ENCODE measurements around the gene POLR2B.
"Not testable (repeated sequence)": the region's sequence is repeated elsewhere in the genome, so short reads cannot be mapped to it uniquely, and the experiment has no call there.

Gene POLR2B

DNA sequence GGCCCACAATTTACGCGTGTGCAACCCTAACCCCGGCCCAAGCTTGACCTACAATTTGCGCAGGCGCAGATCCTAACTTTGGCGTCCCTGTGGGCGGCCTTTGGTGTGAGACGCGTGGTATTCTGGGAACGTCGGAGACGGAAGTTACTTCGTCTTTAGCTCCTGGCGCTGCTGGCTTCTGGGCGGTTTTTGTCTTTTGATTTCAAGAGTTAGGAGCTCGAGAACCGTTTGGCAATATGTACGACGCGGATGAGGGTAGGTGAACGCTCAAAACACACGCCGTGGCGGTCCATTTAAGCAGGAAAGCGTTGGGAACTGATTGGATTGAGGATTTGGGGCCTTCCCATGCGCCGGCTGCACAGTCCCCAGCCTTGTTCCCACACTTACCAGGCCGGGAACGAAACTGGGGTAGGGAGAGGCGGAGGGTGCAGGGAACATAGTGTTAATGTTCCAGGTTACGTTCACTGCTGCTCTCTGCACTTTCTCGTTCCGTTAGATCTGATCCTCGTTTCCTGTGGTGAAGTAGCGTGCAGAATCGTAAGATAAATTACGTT is at the start of gene POLR2B:
TSS of gene POLR2B (plus strand) at position 147 of the 554 bp plus-strand sequence. CDS start at position 237, 90 bp downstream.
- DNase-seq, result peak; percentile 84

DNA sequence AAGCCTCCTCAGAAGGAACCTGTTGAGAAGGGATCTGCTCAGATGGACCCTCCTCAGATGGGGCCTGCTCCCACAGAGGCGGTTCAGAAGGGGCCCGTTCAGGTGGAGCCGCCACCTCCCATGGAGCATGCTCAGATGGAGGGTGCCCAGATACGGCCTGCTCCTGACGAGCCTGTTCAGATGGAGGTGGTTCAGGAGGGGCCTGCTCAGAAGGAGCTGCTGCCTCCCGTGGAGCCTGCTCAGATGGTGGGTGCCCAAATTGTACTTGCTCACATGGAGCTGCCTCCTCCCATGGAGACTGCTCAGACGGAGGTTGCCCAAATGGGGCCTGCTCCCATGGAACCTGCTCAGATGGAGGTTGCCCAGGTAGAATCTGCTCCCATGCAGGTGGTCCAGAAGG is 48.1 kb upstream of the POLR2B start:
- no peak for DNase-seq

DNA sequence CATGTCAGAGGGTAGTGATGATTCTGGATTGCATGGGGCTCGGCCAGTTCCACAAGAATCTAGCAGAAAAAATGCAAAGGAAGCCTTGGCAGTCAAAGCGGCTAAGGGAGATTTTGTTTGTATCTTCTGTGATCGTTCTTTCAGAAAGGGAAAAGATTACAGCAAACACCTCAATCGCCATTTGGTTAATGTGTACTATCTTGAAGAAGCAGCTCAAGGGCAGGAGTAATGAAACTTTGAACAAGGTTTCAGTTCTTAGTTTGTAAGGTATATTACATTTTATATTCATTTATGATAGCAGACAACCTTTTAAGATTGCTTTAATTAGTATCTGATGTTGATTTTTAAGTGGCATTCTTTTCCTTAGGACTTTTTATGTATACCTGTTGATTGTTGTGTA is 46.8 kb upstream of the POLR2B start:
- DNase-seq, result no peak

DNA sequence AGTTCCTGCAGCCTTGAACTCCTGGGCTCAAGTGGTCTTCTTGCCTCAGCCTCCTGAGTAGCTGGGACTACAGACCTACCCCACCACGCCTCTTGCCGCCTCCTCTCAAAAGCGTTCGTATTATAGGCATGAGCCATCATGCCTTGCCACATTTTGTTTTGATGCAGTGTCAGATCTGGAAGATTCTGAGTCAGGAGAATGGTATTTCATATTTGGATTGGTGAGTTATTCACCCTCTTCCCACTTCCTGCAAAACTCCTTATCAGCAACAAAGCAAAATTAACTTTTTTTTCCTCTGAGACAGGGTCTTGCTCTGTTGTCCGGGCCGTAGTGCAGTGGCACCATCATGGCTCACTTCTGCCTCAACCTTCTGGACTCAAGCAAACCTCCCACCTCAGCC is 41.4 kb upstream of the POLR2B start:
- DNase-seq, result no peak

DNA sequence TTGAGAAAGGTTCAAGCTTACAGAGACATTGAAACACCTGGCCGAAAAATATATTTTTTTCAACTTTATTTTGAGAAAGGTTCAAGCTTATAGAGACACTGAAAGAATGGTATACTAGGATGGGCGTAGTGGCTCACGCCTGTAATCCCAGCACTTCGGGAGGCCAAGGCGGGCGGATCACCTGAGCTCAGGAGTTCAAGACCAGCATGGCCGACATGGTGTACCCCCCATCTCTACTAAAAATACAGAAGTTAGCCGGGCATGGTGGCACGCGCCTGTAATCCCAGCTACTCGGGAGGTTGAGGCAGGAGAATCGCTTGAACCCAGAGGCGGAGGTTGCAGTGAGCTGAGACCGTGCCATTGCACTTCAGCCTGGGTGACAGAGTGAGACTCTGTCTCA is 38.9 kb upstream of the POLR2B start:
- DNase-seq, result not testable (repeated sequence)

DNA sequence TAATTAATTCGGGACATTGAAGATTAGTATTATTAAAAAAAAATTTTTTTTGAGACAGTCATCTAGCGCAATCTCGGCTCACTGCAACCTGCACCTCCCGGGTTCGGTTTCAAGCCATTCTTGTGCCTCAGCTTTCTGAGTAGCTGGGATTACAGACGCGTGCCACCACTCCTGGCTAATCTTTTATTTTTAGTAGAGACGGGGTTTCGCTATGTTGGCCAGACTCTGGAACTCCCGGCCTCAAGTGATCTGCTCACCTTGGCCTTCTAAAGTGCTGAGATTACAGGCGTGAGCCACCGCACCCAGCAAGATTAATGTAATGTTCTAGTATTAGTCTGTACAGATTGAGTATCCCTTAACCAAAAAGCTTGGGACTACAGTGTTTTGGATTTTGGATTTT is 38.3 kb upstream of the POLR2B start:
- no peak for DNase-seq

DNA sequence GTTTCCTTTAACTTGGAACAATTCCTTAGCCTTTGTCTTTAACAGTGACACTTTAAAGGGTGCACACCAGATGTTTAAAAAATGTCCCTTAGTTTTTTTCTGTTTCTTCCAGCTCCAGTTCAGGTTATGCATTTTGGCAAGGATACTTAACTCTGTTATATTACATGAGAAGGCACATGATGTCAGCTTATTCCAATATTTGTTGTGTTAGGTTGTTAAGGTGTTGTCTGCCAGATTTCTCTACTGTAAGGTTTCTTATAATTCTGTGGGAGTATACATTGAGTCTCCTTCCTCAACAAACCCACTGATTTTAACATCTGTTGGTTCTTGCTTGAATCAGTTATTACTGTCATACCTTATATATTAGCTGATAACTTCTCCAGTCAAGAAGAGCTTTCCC is 37.7 kb upstream of the POLR2B start:
- no peak for DNase-seq

DNA sequence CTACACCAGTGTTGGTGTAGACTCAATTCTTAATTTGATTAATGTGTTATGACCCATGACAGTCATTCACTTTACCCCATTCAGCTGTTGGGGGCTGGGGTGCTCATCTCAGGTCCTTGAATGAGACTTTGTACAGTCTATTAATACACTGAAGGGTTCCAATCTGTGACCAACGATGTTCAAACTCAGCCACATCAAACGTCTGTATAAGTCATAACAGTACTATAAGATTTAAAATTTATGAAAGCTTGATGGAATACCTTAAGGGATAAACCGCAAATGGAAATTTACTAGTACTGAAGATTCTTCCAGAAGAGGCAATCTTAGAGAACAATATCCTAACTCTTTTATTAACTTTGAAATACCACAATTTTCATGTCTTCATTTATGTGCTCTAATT is 37.3 kb upstream of the POLR2B start:
- DNase-seq, result no peak

DNA sequence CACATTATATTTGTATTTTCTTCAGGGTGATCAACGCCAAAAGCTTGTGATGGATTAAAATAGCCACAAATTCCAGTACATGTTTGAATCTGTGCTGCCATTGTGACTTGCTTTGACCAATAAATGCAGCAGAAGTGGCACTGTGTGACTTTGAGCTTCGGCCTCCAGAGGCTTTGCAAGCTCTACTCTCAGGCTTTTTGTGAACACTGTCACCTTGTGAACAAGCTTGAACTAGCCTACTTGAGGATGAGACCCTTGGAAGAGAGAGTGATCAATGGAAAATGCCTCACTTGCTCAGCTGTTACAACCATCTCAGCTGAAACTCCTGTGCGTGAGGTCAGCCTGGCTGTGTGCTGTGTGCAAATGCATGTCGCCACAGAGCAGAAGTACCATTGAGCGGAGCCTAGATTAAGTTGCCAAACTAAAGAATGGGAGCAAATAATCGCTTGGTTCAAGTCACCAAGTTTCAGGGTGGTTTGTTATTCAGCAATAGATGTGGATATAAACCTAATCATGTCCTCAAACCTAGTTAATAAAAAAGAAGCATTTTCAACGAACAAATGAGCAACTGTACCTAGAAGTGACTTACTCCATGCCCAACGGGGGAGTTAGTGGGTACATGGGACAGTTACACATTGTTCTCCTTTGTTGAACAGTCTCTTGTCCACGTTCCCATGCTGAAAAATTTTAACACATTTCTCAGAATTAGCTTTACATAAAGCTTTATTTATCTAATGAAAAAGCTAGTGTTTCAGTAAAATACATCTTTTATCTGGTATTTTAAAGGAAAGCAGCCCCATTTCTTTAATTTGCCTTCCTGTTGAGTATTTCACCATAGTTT is 24.8 kb upstream of the POLR2B start:
- no peak for DNase-seq

DNA sequence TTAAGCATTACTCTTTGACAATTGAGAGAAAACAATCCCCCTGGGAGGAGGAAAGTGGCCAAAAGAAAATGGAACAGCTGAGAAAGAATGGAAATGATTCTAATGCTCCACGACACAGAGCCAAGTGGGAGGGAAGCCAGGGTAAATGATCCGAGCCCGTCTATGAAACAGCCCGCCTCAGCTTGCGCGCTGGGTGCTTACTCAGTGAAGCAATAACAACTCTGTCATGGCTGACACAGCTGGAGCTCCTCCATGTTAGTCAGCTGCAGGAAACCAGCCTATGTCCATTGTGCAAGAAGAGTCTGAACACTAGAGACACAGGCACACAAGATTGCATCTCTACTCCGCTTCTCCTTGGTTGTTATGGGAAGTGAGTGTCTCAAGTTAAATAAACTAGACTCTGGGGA is 20.6 kb upstream of the POLR2B start:
- DNase-seq, result no peak

DNA sequence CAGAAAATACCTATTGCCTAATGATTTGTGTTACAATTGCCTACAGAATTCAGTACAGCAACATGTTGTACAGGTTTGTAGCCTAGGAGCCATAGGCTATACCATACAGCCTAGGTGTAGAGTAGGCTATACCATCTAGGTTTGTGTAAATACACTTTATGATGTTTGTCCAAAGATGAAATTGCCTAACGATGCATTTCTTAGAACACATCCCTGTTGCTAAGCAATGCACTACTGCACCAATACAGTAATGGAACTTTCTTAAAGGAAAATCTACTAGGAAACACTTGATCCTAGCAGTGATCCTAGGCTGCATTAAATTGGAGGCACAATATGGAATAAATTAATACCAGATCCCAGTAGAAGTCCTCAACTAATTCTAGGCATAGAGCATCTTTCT is 19.6 kb upstream of the POLR2B start:
- no peak for DNase-seq

DNA sequence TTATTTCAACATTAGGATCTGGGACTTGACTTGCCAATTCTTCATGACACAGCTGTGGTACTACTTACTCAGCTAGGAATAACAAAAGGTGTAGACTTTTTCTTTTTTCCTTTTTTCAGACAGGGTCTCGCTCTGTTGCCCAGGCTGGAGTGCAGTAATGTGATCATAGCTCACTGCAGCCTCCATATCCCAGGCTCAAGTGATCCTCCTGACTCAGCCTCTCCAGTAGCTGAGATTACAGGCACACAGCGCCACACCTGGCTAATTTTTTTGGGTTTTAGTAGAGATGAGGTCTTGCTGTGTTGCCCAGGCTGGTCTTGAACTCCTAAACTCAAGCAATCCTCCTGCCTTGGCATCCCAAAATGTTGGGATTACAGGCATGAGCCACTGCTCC is 17.6 kb upstream of the POLR2B start:
- DNase-seq, result no peak

DNA sequence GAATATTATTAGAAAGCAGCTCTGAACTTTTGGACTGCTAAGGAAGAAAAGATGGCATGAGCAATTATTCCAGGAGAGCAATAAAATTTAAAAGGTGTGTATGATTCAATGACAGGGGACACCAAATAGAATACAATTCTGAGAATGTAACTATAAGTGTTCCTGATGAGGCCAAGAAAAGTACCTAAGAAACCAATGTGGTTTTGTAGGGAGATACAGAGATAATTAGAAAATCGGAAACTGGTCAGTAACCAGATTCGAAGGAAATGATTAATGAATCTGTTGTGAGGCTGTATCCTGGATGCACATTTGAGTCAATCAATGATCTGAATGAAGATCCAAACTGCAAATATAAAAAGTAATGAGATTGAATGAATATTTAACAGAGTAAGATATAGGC is 7.3 kb upstream of the POLR2B start:
- no peak for DNase-seq

DNA sequence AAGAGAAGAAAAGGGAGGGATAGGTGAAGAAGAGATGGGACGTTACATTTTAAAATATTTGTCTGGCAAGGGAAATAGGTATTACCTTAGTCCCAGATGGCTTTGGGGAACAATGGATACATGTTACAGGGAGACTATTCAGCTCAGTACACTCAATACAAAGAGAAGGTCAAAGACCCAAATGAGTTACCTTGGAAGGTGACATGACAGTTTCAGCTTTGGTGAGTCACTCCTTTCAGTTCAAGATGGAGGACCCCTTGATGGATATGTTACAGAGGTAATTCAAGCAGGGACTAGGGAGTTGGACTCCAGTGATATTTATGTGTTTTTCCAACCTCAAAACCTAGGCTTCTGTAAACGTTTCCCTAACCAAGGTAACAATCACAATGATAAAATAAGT is 6.3 kb upstream of the POLR2B start:
- DNase-seq, result no peak

DNA sequence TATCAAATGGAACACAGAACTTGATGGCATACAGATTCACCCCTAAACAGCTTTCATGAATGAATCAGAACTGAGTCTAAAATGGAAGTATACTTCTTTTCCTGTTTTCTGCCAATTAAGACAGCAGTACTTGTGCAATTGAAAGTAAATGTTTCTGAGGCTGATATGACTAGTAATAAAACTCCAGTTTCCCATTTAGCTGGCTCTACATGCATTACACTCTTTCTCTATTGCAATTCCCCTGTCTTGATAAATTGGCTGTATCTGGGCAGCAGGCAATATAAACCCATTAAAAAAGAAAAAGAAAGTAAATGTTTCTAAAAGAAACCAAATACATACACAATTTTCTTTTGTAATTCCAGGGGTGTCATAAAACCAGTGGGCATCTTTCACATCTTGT is 5.9 kb upstream of the POLR2B start:
- DNase-seq, result no peak

DNA sequence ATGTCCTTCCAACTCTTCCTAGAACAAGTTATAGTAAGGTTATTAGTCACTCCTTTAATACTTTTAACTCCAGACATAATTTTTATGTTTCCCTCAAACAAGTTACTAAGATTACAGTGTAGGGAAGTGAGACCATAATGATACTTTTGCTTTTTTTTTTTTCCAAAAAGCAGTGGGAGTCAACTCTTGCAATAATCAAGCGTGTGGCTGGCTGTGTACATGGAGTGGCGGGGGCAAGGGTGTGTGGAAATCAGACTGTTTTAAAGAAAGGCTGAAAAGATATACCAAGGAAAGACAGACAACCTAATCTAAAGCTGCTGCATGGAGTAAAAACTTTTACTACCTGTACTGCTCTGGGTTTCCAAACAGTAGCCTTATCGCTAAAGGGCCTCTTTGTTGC is 5.4 kb upstream of the POLR2B start:
- DNase-seq, result no peak

DNA sequence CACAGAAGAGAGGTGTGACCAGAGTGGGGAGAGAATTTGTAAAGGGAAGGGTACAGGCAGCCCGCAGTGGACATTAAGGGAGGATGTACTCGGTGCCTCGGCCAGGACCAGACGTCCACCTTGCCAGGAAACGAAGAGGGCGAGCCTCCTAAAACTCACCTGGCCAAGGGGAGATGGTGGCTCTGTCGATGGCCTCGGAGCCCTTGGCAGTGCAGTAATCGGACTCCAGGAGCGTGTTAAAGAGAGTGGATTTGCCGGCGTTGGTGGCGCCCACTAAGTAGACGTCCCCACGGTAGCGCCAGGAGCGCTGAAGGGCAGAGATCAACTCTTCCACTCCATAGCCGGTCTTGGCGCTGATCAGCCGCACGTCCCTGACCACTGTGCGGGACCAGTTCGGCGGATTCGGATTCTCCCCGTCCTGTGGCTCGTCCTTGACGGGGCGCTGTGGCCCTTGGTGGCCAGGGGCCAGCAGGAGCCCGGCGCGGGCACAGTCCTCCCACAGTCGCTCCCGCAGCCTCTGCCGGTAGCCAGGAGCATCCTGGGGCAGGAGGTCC is 2.3 kb upstream of the POLR2B start:
- DNase-seq, result no peak

DNA sequence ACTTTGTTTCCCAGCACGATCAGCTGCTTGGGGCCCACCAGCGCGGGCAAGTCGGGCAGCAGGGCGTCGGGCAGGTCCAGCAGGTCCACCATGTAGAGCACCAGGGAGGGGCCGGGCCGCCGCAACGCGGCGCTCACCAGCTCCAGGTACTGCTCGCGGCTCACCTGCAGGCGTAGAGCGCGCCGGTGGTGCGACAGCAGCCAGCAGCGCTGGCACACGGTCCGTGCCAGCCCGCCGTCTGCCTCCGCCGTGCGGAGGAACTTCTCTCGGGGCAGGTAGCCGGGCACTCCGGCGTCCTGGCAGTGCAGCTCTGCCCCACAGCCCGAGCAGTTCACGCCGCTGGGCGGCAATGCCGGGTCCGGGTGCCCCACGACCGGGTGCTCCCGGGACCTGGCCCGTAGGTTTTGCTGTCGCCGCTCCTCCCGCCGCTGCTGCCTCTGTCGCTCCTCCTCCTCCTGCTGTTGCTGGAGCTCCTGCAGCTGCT is 1.8 kb upstream of the POLR2B start:
- DNase-seq, result no peak

DNA sequence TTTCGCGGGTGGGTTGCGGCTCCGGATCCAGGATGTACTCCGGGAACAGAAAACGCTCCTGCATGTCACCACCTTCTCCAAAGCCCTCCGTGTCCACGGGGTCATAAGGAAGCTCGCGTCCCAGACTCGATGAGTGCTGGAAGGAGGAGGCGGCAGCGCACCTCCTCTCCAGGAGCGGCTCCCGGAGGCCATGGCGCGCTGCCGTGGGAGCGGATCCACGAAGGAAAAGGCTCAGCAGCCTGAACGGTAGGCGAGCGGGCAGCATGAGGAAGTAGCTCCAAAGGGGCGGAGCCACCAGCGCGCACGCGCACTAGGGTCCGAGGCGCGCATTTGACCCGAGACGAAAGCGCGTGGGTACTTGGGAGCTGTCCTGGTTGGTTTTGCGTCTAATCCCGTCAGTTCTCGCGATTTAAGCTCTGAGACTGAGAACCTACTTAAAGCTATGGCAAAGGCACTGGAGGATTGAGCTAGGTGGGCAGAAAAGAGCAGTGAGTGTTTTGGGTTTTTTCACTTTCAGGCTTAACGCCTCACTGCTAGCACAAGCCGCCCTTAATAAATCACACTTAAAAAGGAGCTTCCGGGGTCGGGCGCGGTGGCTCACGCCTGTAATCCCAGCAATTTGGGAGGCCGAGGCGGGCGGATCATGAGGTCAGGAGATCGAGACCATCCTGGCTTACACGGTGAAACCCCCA is 1.2 kb upstream of the POLR2B start, which contains the start of gene NOA1:
TSS of gene NOA1 (minus strand) at position 286 of the 692 bp plus-strand sequence. CDS start at position 265, 21 bp downstream.
- peak; percentile 98 for DNase-seq

DNA sequence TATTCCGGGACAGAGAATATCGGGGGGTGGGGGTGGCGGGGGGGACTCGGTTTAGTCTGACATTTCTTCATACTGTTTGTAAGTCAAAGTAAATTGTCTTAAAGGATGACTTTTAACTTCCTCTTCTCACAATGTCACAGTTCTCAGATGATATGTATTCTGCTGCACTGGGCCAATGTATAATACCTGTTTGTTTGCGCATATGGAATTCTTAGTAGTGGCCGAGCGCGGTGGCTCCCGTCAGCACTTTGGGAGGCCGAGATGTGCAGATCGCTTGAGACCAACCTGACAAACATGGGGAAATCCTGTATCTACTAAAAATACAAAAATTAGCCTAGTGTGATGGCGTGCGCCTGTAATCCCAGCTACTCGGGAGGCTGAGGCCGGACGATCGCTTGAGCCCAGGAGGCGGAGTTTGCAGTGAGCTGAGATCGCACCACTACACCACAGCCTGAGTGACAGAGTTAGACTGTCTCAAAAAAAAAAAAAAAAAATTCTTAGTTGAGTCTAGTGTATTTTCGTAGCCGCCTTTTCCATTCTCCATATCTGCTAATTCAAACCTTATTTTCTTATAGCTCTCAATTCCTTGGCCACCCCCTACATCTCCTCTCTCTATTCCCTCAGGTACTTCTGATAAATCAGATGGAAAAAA is 851 bp downstream of the POLR2B start:
- DNase-seq, result no peak

DNA sequence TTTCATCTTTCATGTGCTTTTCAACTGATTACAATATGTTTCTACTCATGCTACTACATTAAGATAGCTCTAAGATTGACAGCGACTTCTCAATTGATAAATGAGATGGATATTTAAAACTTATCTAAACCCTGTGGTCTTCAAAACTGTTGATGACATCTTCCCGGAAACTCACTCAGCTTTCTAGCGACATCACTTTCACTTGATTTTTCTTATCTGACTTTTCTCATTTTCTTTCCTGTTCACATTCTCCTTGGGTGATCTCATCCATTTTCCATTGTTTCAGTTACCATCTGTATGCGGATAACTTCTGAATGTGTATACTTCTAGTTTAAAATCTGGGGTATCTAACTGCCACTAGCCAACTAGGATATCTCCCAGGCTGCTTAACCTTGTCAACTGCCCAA is 3.1 kb downstream of the POLR2B start:
- DNase-seq, result no peak

DNA sequence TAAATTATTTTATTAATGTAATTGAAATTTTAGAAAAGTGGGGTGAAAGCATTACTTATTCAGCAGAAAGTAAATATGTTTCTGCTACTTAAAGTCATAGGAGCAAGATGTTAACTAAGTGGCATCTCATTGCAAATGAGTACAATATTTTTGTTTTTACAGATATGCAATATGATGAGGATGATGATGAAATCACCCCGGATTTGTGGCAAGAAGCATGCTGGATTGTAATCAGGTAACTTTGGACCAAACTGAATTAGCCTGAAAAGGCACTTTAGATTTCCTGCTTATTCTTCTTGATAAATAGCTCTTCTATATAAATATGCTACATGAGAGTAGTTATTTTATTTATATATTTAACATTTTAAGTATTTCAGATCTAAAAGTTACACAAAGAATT is 7.5 kb downstream of the POLR2B start:
- DNase-seq, result no peak

DNA sequence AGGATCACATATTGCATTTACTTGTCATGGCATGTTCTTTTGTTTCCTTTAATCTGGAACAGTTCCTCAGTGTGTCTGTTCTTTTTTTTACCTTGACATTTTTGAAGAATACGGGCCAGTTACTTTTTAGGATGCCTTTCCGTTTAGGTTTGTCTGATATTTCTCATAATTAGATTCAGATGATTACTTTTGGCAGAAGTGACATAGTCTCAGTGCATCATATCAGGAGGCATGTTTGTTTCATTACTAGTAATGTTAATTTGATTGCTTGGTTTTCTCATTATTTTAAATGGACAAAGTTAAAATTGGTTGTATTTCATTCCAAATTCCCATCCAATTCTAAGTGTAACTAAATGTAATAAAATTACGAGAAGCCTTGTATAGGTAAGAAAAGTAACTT is 8.3 kb downstream of the POLR2B start:
- no peak for DNase-seq
